Cerebellar cortex (tissue), 1 donor: ENCODE data around the gene S100A12.

Source experiments
- DNase-seq: peaks from one replicate; pipeline ENCODE4 v3.0.0-alpha.2; 2015; ENCODE audit warnings: low spot score

S100A12 gene

GRCh38 chr1:153336650-153337049, 38.8 kb downstream of the S100A12 start:
- no peak for DNase-seq

DNA sequence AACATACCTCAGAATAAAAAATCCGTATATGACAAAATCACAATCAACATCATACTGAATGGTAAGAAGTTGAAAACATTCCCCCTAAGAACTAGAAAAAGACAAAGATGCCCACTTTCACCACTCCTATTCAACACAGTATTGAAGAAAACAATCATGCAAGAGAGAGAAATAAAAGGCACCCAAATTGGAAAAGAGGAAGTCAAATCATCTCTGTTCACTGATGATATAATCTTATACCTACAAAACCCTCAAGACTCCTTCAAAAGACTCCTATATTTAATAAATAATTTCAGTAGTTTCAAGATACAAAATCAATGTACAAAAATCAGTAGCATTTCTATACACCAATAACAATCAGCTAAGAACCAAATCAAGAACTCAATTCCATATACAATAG, 41.5 kb downstream of the S100A12 start:
- DNase-seq: no peak

DNA sequence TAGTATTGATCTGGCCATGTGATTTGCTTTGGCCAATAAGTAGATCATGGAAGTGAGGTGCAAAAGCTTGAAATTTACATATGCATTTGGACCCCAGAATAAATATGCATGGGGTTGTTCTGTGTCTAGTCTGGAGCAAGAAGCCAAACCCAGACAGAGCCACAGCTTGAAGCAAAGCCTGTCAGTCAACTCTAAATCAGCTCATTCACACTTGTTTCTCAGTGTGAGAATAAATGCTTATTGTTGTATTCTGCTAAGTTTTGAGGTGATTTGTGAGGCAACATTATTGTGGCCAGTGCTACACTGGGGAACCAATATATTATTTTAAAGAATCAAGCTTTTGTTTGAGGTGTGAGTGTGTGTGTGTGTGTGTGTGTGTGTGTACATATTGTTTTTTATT, 50.5 kb downstream of the S100A12 start:
- no peak for DNase-seq
